Measurements from ENCODE around the gene WBP2.

DNA sequence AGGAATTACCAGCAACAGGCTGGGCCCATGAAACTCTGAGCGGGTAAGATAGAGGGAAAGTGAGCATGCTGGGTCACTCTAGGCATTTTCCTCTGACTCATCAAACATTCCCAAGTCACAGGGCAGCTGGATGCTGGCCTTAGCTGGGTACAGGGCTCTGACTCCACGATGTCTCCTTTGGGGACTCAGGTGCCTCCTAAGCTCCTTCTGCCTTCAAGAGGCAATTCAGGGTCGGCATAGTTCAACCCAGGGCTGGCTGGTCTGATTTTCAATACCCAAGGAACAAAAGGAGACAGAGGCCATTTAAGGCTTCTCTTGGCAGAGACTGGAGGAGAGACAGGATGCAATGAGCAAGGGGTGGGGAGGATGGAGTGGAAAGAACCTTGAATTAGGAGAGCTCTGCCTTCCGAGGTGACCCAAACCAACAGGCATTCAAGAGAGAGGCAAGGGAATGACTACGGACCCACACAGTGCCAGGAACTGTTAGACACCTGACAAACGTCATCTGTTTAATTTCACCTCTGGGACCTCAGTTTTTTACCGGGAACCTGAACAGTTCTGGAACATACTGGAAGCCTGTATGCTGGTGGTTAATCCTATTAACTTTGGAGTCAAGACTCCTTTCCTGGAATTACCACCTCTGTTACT is 910 bp downstream of the WBP2 start:
- TF ChIP-seq POLR2A (IDR thresholded peaks at IDR 0.05; ENCODE audit: low read depth, low read length) (no peak), POLR2AphosphoS5 (IDR thresholded peaks at IDR 0.05; ENCODE audit: low read depth, low read length) (no peak)

Measured in GM12892 (cell line).